ENCODE results near the gene PEMT.
A peak's percentile ranks its signal among the peaks of the same experiment; 100 is the strongest.

Gene PEMT

GRCh38 chr17:17569691-17570090 lies 21.8 kb downstream of the PEMT start:
- no peak for DNase-seq

DNA sequence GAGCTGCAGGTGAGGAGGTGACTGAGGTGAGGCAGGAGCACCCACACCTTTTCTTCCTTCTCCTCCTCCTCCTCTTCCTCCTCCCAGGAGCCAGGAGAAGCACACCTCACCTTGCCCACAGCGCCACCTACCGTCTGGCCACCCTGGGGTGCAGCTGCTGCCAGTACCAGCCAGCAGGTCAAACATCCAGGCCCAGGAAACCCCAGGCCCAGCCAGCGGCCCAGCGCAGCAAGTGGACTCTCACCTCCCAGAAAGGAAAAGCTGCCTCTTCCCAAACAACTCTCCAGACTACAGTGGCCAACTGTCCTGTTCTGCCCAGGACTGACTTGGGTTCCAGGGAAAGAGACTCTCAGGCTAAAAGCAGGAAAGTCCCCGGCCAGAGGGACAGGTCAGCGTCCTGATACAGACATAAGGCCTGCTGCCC lies 22.7 kb downstream of the PEMT start:
- DNase-seq, result peak in 3 of 4 experiments; percentile 19 to 28 (median 24)

DNA sequence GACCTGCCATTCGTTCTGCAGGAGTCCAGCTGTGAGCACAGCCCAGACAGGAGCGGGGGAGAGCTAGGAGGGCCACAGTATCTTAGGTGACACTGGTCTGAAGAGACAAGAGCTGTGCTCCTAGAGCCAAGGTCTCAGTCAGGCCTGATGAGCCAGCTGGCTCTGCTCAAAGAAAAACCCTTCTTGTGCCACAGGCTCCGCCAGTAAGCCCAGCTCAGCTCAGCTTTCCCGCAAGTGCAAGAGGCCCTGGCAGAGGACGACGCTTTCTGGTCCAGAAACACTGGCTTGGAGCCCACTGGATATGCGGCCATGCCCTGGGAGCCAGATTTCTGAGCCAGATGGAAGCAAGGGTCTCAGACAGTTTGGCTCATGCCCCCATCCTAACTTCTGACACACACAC lies 23.9 kb downstream of the PEMT start:
- DNase-seq, result no peak

DNA sequence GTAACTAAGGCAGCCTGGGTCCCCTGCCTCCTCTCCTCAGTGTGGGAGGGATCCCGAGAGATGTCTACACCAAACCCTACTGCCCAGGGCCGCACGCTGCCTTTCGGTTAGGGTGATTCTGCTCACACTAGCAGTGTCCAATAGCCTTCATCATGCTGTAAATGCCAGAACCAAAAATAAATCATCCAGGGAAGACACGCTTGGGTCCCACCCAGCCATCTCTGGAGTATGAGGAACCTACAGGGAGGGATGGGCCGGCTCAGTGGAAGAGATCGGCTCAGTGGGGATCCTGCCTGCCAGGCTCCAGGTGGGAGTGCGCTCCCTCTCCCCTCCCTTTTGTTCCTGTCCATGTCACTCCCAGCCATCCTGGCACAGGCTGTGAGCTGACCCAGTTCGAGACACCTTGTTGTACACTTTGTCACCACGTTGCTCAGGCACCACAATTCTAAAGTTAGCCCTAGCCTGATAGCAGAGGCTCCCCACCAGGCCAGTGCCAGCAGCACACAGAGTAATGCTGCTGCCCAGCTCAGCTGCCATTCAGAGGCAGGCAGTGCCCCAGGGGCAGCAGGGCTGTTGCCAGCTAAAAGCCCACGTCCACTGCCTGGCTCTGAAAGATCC lies 24.5 kb downstream of the PEMT start:
- no peak for DNase-seq

- DNase-seq, result no peak
These were observed 25.8 kb downstream of the PEMT start for GRCh38 chr17:17565471-17566339.

- DNase-seq, result no peak
These were observed 26.6 kb downstream of the PEMT start for GRCh38 chr17:17564896-17565295.

DNA sequence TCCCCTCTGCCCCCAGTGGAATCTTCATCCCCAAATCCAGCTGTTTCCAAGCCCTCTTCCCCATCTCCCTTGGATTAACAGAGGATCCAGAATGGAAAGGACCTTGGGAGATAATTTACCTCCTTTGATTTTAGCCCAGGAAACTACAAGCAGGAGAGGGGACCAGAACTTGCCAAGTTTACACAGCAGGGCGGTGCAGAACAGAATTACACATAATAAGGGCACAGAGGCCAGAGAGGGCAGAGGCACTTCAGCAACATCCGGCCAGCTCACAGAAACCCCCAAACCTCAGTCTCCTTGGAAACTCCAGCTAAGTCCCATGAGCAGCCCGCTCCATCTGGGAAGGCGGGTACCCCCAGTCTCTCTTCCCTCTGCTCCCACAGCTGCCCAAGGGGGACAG lies 27.2 kb downstream of the PEMT start:
- no peak for DNase-seq

GRCh38 chr17:17563530-17563929 lies 28.0 kb downstream of the PEMT start:
- no peak for DNase-seq

DNA sequence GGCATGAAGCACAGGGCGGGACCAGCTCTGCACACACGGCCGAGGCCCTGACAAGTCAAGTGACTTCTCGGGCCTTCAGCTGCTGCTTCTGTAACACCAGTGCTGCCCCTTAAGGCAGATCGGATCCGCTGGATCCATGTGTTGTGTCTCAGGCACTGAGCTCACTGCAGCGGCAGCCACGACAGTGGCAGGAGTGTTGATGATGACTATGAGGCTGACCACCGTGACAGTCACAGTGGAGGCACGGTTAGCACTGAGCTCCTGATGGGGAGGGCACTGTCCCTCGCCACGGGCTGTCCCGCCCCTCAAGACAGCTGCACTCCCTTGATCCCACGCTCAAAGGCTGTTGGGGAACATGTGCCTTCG lies 29.4 kb downstream of the PEMT start:
- no peak for DNase-seq

DNA sequence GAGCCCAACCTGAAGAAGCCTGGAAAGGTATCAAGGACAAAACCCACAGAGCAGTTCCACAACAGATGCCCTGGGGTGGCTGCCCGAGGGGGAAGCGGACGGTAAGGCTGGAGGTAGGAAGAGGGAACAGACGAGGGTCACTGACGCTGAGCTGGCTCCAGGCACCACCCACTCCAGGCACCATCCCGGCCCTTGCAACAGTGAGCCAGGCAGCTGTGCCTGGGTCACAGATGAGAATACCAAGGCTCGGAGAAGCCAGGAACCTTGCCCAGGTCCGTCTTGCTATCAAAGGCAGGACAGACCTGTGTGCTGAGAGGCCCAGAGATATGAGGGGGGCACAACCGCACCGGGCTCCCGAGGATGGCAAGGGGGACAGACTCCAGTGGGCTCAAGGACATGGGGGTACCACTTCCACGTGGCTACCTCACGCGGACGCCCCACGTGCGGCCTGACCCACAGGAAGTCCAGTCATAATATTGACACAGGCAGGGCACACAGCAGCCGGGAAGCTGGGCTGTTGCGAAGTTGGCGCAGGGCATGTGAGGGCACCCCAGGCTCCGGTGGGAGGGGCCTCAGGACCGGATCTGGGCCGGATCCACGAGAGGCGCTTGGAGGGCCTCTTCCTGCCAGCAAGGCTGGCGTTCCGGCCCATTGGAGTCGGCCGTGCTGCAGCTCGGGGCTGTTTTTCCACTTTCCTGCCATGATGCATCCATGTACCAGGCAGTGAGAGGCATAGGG lies 29.9 kb downstream of the PEMT start:
- no peak for DNase-seq

- no peak for DNase-seq
These were observed 30.5 kb downstream of the PEMT start for GRCh38 chr17:17560975-17561374.

DNA sequence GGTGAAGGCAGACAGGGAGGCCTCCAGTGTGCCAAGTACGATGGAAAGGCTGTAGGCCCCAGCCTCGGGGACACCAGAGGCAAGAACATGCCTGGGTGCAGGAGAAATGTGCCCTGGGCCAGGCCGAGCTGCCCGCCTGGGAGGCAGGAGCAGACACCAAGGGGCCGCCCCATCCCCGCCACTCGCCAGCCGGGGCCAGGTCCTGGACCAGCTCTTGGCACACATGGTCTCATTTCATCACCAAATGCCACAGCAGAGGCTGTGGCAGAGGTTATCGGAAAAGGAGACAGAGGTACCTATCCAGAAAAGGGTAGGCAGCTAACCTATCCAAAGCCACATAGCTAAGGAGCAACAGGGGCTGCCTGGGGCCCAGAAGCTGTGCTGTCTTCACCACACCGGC lies 31.3 kb downstream of the PEMT start:
- no peak for DNase-seq

GRCh38 chr17:17559164-17559563 lies 32.3 kb downstream of the PEMT start:
- no peak for DNase-seq

GRCh38 chr17:17558431-17558830 lies 33.1 kb downstream of the PEMT start:
- DNase-seq, result no peak

DNA sequence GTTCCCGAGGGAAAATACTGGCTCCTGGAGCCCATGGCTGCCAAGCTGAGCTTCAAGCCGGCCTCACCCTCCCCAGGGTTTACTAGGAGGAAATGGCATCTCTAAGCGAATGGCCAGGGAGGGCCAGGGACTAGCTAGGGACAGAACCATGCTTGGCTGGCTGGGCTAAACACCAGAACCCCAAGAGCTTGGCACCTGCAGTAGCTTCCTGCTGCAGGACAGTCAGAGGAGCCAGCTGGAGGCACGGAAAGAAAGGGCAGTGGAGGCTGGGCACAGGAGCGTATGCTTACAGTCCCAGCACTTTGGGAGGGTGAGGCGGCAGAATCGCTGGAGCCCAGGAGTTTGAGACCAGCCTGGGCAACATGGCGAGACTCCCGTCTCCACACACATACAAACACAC lies 33.7 kb downstream of the PEMT start:
- DNase-seq, result no peak

DNA sequence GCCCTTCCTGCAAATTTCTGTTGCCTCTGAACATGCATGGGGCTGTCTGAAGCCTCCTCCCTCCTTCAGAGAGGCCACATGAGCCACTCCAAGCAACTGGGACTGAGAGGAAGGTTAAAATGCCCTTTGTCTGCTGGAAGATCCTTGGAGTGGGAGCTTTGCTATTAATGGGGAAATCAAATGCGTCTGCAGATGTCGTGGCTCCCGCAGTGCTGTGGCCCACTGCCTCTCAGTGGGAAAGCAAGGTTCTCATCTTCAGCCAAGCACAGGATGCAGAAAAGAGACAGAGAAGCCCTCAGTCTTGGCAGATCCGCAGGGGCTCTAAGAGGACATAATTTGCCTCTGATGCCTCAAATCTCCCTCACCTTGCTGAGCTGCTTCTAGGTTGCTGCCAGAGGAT lies 34.8 kb downstream of the PEMT start:
- DNase-seq, result no peak

GRCh38 chr17:17555906-17556305 lies 35.6 kb downstream of the PEMT start:
- no peak for DNase-seq

GRCh38 chr17:17555151-17555550 lies 36.4 kb downstream of the PEMT start:
- no peak for DNase-seq

GRCh38 chr17:17554266-17554665 lies 37.2 kb downstream of the PEMT start:
- DNase-seq, result no peak

DNA sequence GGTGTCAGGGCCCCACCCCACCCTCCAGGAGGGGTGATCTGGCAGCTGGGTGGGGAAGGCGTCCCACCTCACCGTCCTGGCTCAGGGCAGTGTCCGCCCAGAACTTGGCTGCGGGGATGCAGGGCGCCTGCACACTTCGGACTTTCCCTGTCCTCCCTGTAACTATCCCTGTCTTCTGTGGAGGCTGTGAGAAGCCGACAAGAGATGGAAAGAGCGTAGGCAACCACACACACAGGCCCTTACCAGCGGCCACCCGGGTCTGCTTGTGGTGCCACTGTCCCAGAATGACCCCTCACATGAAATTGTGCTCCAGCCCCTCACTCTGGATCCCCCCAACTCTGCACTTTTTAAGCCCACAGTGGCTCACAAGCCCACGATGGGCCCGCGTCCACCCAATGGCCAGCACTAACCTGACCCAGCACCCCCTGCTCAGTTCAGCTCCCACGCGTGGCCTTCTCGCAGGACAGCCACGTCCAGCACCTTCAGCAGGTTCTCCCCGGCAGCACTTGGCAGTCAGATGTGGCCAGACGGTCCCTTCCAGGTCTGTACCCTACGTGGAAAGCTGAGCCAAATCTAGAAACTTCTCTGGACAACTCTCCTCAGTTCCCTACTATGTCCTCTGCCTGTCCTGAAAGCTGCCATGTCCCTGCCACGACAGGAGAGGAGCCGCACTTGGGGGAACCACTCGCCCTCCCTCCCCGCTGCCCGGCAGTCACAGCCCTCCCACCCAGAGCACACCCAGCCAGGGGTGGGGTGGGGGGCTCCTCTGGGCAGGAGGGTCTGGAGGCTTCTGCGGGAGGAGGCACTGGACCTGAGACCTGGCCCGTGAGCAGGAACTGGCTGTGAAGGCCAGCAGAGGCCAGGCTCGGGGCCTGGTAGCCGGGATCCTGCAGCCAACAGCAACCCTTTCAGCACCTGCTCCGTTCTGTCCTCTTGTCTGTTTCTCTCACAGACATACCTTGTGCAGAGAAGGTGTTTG lies 38.0 kb downstream of the PEMT start:
- DNase-seq, result no peak

DNA sequence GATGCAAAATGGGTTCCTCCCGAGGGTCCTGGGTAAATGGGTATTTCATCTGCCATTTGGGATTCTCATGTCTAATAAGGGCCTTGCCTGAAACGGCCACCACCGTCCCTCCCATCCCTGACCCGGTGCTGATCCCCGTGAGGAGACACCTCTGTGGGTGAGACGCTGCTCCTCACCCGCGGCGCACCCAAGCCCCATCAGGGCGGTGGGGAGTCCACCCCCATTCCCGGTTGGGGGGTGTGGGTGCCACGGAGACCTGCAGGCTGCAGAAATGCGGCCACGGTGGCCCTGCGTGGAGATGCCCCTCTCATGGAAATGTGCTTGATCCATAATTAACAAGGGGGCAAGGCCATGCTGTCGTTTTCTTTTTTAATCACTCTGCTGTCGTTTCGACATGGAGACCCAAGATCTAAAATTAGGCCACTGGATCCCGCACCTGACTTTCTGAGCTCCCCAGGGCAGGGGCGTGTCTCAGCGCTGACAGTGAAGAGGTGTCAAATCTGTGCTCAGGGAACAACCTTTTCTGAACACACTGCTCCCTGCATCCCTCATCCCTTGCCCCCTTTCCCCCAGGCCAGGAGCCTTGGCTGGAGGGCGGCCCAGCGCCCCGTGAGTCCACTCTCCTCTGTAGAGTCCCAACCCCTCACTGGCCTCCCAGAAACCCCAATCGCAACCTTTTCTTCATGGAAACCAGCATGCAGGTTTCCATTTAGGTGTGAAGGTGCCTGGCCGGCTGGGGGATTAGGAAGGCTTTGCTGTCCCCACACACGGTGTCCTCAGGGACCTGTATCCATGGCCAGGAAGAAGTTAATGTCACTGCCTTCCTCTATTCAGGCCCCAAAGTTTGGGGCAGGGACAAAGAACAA lies 38.9 kb downstream of the PEMT start:
- DNase-seq, result no peak

GRCh38 chr17:17551361-17551760 lies 40.1 kb downstream of the PEMT start:
- DNase-seq, result no peak
